ENCODE measurements around the gene STIM2.
A peak's percentile ranks its signal among the peaks of the same experiment; 100 is the strongest.

STIM2 gene

GRCh38 chr4:26874110-26874509 lies 13.5 kb downstream of the STIM2 start:
- FAIRE-seq (no peak), DNase-seq (ENCODE audit: insufficient read length, low spot score) (no peak)
- TF ChIP-seq SPI1 (IDR thresholded peaks at IDR 0.05; ENCODE audit: low read depth, low read length) (no peak), POU2F2 (IDR thresholded peaks at IDR 0.05; ENCODE audit: low read depth, low read length) (no peak), PAX5 (IDR thresholded peaks at IDR 0.05; ENCODE audit: insufficient read depth, low read length, severe bottlenecking) (no peak), TAF1 (IDR thresholded peaks at IDR 0.05; ENCODE audit: low read depth, low read length) (no peak), POLR2A (IDR thresholded peaks at IDR 0.05; ENCODE audit: low read depth, low read length) (no peak), POLR2AphosphoS5 (IDR thresholded peaks at IDR 0.05; ENCODE audit: low read depth, low read length) (no peak)

- no peak for DNase-seq (ENCODE audit: insufficient read length, low spot score)
- no peak for FAIRE-seq
- TF ChIP-seq TAF1 (IDR thresholded peaks at IDR 0.05; ENCODE audit: low read depth, low read length) (no peak), POU2F2 (IDR thresholded peaks at IDR 0.05; ENCODE audit: low read depth, low read length) (no peak), PAX5 (IDR thresholded peaks at IDR 0.05; ENCODE audit: insufficient read depth, low read length, severe bottlenecking) (no peak), POLR2A (IDR thresholded peaks at IDR 0.05; ENCODE audit: low read depth, low read length) (no peak), POLR2AphosphoS5 (IDR thresholded peaks at IDR 0.05; ENCODE audit: low read depth, low read length) (no peak), SPI1 (IDR thresholded peaks at IDR 0.05; ENCODE audit: low read depth, low read length) (no peak)
Observed at GRCh38 chr4:26877406-26877805, 16.8 kb downstream of the STIM2 start.

- FAIRE-seq (no peak), DNase-seq (ENCODE audit: insufficient read length, low spot score) (no peak)
- TF ChIP-seq PAX5 (IDR thresholded peaks at IDR 0.05; ENCODE audit: insufficient read depth, low read length, severe bottlenecking) (no peak), TAF1 (IDR thresholded peaks at IDR 0.05; ENCODE audit: low read depth, low read length) (no peak), POU2F2 (IDR thresholded peaks at IDR 0.05; ENCODE audit: low read depth, low read length) (no peak), SPI1 (IDR thresholded peaks at IDR 0.05; ENCODE audit: low read depth, low read length) (no peak), POLR2A (IDR thresholded peaks at IDR 0.05; ENCODE audit: low read depth, low read length) (no peak), POLR2AphosphoS5 (IDR thresholded peaks at IDR 0.05; ENCODE audit: low read depth, low read length) (no peak)
Observed at GRCh38 chr4:26877961-26878360, 17.3 kb downstream of the STIM2 start.

- no peak for DNase-seq (ENCODE audit: insufficient read length, low spot score)
- peak; percentile 48 for FAIRE-seq
- TF ChIP-seq POLR2AphosphoS5 (IDR thresholded peaks at IDR 0.05; ENCODE audit: low read depth, low read length), result no peak
- no peak for TF ChIP-seq POLR2A (IDR thresholded peaks at IDR 0.05; ENCODE audit: low read depth, low read length)
- no peak for TF ChIP-seq PAX5 (IDR thresholded peaks at IDR 0.05; ENCODE audit: insufficient read depth, low read length, severe bottlenecking)
- no peak for TF ChIP-seq POU2F2 (IDR thresholded peaks at IDR 0.05; ENCODE audit: low read depth, low read length)
- no peak for TF ChIP-seq SPI1 (IDR thresholded peaks at IDR 0.05; ENCODE audit: low read depth, low read length)
- no peak for TF ChIP-seq TAF1 (IDR thresholded peaks at IDR 0.05; ENCODE audit: low read depth, low read length)
Observed at GRCh38 chr4:26878794-26879391, 18.3 kb downstream of the STIM2 start.

GRCh38 chr4:26879805-26880204 lies 19.2 kb downstream of the STIM2 start:
- FAIRE-seq, result no peak
- no peak for DNase-seq (ENCODE audit: insufficient read length, low spot score)
- TF ChIP-seq TAF1 (IDR thresholded peaks at IDR 0.05; ENCODE audit: low read depth, low read length) (no peak), POLR2A (IDR thresholded peaks at IDR 0.05; ENCODE audit: low read depth, low read length) (no peak), POU2F2 (IDR thresholded peaks at IDR 0.05; ENCODE audit: low read depth, low read length) (no peak), PAX5 (IDR thresholded peaks at IDR 0.05; ENCODE audit: insufficient read depth, low read length, severe bottlenecking) (no peak), POLR2AphosphoS5 (IDR thresholded peaks at IDR 0.05; ENCODE audit: low read depth, low read length) (no peak), SPI1 (IDR thresholded peaks at IDR 0.05; ENCODE audit: low read depth, low read length) (no peak)

- no peak for DNase-seq (ENCODE audit: insufficient read length, low spot score)
- FAIRE-seq, result no peak
- no peak for TF ChIP-seq POLR2AphosphoS5 (IDR thresholded peaks at IDR 0.05; ENCODE audit: low read depth, low read length)
- no peak for TF ChIP-seq PAX5 (IDR thresholded peaks at IDR 0.05; ENCODE audit: insufficient read depth, low read length, severe bottlenecking)
- TF ChIP-seq POLR2A (IDR thresholded peaks at IDR 0.05; ENCODE audit: low read depth, low read length), result no peak
- TF ChIP-seq SPI1 (IDR thresholded peaks at IDR 0.05; ENCODE audit: low read depth, low read length), result no peak
- TF ChIP-seq POU2F2 (IDR thresholded peaks at IDR 0.05; ENCODE audit: low read depth, low read length), result no peak
- TF ChIP-seq TAF1 (IDR thresholded peaks at IDR 0.05; ENCODE audit: low read depth, low read length), result no peak
Observed at GRCh38 chr4:26884026-26884425, 23.4 kb downstream of the STIM2 start.

GRCh38 chr4:26884486-26884988 lies 23.9 kb downstream of the STIM2 start:
- no peak for TF ChIP-seq TAF1 (IDR thresholded peaks at IDR 0.05; ENCODE audit: low read depth, low read length)
- TF ChIP-seq POLR2AphosphoS5 (IDR thresholded peaks at IDR 0.05; ENCODE audit: low read depth, low read length), result no peak
- TF ChIP-seq POU2F2 (IDR thresholded peaks at IDR 0.05; ENCODE audit: low read depth, low read length), result no peak
- TF ChIP-seq PAX5 (IDR thresholded peaks at IDR 0.05; ENCODE audit: insufficient read depth, low read length, severe bottlenecking), result no peak
- TF ChIP-seq POLR2A (IDR thresholded peaks at IDR 0.05; ENCODE audit: low read depth, low read length), result no peak
- no peak for TF ChIP-seq SPI1 (IDR thresholded peaks at IDR 0.05; ENCODE audit: low read depth, low read length)
- peak; percentile 82 for FAIRE-seq
- no peak for DNase-seq (ENCODE audit: insufficient read length, low spot score)

GRCh38 chr4:26885912-26886274 lies 25.3 kb downstream of the STIM2 start:
- FAIRE-seq, result peak; percentile 26
- peak; percentile 22 for DNase-seq (ENCODE audit: insufficient read length, low spot score)
- TF ChIP-seq SPI1 (IDR thresholded peaks at IDR 0.05; ENCODE audit: low read depth, low read length) (peak; percentile 98), TAF1 (IDR thresholded peaks at IDR 0.05; ENCODE audit: low read depth, low read length) (no peak), POU2F2 (IDR thresholded peaks at IDR 0.05; ENCODE audit: low read depth, low read length) (no peak)

GRCh38 chr4:26887143-26887542 lies 26.5 kb downstream of the STIM2 start:
- TF ChIP-seq SPI1 (IDR thresholded peaks at IDR 0.05; ENCODE audit: low read depth, low read length) (no peak), PAX5 (IDR thresholded peaks at IDR 0.05; ENCODE audit: insufficient read depth, low read length, severe bottlenecking) (no peak), POLR2A (IDR thresholded peaks at IDR 0.05; ENCODE audit: low read depth, low read length) (no peak), POLR2AphosphoS5 (IDR thresholded peaks at IDR 0.05; ENCODE audit: low read depth, low read length) (no peak), TAF1 (IDR thresholded peaks at IDR 0.05; ENCODE audit: low read depth, low read length) (no peak), POU2F2 (IDR thresholded peaks at IDR 0.05; ENCODE audit: low read depth, low read length) (no peak)
- FAIRE-seq, result no peak
- no peak for DNase-seq (ENCODE audit: insufficient read length, low spot score)

GRCh38 chr4:26887809-26888208 lies 27.2 kb downstream of the STIM2 start:
- FAIRE-seq (peak; percentile 9), DNase-seq (ENCODE audit: insufficient read length, low spot score) (no peak)

More at GRCh38 chr4:26887809-26888208, 27.2 kb downstream of the STIM2 start:
- no peak for TF ChIP-seq PAX5 (IDR thresholded peaks at IDR 0.05; ENCODE audit: insufficient read depth, low read length, severe bottlenecking)
- no peak for TF ChIP-seq POLR2AphosphoS5 (IDR thresholded peaks at IDR 0.05; ENCODE audit: low read depth, low read length)
- no peak for TF ChIP-seq SPI1 (IDR thresholded peaks at IDR 0.05; ENCODE audit: low read depth, low read length)
- no peak for TF ChIP-seq POLR2A (IDR thresholded peaks at IDR 0.05; ENCODE audit: low read depth, low read length)
- no peak for TF ChIP-seq POU2F2 (IDR thresholded peaks at IDR 0.05; ENCODE audit: low read depth, low read length)
- TF ChIP-seq TAF1 (IDR thresholded peaks at IDR 0.05; ENCODE audit: low read depth, low read length), result no peak

All from GM12891 (cell line).